Hematopoietic multipotent progenitor cell treated with erythropoietin and hydrocortisone succinate and interleukin-3 and kit ligand, for 17 days (in vitro differentiated cells): ENCODE results near the gene SLC25A41.

Experiments
- DNase-seq: peaks from one replicate; pipeline ENCODE4 v3.0.0-alpha.2; 2015; ENCODE audit warnings: low spot score

SLC25A41 gene

DNA sequence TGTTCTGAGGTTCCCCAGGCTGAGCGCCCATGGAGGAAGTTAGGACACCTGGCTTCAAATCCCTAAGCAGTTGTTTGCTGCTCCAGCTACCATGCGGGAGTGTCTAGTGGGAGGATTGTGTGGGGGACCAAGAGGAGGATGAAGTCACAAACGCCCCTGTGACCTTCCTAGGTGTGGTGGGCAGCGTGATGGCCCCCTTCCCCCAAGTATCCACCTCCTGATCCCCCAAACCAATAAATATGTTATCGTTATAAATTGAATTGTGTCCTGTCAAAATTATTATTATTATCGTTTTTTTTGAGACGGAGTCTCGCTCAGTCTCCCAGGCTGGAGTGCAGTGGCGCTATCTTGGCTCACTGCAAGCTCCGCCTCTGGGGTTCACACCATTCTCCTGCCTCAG, at the start of gene SLC25A41:
TSS of gene SLC25A41 (minus strand) at position 101 of the 400 bp plus-strand sequence. CDS start at position 31, 70 bp downstream.
- DNase-seq, result no peak

DNA sequence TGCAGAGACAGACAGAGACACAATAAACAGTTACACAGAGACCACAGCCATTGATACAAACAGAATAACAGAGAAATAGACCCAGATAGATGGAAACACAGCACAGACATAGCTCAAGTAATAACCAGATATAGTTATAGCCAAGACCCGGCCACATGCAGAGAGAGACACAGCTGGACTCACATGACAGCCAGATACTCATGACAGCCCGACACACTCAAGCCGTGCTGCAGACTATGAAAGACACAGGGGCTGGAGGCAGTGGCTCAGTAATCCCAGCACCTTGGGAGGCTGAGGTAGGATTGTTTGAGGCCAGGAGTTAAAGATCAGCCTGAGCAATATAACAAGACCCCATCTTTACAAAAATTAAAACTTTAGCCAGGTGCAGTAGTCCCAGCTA, 49.7 kb upstream of the SLC25A41 start:
- DNase-seq, result no peak

GRCh38 chr19:6482343-6482686, 48.8 kb upstream of the SLC25A41 start:
- DNase-seq, result no peak

DNA sequence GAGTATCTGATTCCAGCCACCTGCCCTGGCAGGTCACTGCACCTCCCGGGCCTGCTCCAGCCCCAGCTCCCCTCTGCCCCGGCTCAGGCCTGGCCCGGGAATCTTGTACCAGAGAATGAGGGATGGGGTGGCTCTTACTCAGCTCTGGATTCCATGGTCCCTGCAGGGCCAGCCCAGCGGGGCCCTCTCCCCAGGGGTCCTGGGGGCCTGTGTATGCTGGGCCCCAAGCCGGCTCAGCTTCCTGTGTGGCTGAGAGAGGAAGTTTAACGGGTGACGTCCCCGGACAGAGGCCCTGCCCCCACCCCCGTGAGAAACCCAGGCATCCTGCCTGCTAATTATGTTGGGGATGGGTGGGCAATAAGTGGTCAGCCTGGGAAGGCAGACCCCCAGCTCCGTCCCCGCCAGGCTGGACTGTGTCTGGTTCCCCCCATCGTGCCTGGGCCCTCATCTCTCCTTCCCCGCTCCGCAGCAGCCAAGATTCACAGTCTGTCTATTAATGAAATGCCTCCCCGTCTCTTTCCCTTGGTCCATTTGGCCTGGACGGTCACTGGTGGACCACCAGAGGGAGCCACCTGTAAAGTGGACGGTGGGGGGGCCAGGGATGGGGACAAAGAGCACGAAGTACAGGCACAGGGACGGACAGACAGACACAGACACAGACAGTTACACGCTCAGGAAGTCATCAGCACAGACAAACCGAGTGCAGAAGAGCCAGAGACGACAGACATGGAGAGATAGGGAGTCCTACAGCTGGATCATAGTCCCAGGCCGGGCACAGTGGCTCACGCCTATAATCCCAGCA, 48.2 kb upstream of the SLC25A41 start, which contains the start of gene DENND1C:
TSS of gene DENND1C (minus strand) at position 247 of the 802 bp plus-strand sequence. CDS start at position 155, 92 bp downstream.
- no peak for DNase-seq

DNA sequence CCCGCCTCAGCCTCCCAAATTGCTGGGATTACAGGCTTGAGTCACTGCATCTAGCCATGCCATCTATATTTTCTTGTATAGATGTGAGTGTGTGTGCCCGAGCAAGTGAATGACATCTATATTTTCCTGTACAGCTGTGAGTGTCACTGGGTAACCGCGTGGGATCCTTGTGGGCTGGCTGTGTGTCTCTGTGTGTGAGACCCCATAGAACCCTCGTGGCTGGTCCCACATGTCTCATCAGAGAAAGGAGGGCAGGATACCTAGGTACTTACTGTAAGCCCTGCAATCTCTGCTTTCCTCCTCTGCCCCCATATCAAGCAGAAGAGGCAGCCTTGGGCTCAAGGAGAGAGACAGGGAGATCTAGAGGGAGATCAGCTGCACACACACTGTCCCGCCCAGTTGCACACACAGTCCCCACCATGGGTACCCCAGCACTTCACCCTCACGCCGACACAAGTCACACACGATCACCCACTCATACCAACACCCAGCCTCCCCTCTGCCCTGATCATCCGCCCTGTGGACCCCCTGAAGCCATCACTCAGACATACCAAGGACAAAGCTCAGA, 47.4 kb upstream of the SLC25A41 start:
- DNase-seq, result no peak

- DNase-seq, result no peak
Observed at GRCh38 chr19:6479836-6480398, 46.4 kb upstream of the SLC25A41 start.

DNA sequence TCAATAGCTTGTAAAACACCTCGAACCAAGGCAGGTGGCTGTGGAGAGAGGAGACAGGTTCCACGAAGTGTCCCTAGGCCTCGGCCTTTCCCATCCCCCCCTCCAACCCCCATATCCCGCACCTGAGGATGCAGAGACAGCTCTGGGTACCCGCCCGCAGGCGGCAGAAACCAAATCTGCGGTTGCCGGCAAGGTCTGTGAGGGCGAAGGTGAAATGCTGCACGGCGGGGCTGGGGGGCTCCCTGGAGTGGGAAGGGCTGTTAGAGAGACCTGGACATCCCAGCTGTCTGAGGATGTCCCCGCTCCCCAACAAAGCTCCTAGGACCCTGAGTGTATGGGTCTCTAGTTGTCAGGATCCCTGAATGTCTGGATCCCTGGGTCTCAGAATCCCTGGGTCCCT, 45.3 kb upstream of the SLC25A41 start:
- DNase-seq, result no peak

DNA sequence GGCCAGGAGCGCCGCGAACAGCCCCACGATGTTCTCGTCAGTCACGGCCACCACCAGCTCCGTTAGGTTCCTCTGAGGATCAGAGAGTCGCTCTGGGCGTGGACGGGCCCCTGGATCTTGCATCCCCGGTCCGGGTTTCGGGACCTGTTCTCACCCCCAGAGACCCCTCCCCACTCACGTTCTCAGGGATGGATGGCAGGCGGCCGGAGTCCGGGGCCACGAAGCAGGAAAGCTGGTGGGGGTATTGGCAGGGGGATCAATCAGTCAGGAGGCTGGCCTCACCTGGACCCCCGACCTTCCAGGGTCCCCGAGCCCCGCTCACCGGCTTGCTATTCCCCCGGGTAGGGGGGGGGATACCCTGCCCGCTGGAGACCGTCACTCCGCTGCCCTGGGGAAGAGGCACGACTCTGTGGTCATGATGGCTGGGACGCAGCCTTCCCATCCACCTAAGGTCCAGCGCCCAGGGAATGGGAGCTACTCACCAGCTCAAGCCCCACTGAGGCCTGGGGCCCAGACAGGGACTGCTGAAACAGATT, 43.4 kb upstream of the SLC25A41 start:
- DNase-seq, result no peak

GRCh38 chr19:6476155-6476895, 42.8 kb upstream of the SLC25A41 start:
- peak; percentile 33 for DNase-seq

GRCh38 chr19:6475321-6476108, 42.0 kb upstream of the SLC25A41 start:
- no peak for DNase-seq

DNA sequence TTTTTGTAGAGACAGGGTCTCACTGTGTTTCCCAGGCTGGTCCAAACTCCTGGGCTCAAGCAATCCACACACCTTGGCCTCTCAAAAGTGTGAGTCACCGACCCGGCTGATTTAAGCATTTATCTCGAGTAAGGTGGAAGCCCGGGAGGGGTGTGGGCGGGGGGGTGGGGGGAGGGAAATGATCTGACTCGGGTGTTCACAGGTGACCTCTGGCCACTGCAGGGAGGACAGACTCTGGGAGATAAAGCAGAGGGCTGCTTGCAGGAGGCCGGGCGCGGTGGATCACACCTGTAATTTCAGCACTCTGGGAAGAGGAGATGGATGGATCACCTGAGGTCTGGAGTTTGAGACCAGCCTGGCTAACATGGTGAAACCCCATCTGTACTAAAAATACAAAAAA, 40.1 kb upstream of the SLC25A41 start:
- DNase-seq, result no peak

GRCh38 chr19:6472713-6473112, 39.1 kb upstream of the SLC25A41 start:
- DNase-seq, result no peak

- no peak for DNase-seq
Observed at GRCh38 chr19:6471076-6471475, 37.5 kb upstream of the SLC25A41 start.

DNA sequence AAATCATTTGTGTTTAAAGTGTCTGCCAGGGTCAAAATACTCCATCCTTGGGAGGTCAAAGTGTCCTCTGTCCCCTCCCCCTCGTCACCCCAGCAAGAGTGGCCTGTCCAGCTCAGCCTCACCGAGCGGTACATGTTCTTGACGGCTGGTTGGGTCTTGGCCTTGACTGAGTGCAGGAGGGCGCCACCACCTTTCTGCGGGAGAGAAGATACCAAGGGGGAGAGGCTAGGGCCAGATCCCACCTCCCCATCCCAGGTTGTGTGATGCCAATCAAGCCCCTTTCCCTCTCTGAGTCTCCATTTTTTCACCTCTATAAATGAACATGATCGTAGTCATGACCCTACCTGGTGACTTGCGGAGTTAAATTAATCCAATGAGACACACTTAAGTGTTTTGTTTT, 36.6 kb upstream of the SLC25A41 start:
- no peak for DNase-seq

DNA sequence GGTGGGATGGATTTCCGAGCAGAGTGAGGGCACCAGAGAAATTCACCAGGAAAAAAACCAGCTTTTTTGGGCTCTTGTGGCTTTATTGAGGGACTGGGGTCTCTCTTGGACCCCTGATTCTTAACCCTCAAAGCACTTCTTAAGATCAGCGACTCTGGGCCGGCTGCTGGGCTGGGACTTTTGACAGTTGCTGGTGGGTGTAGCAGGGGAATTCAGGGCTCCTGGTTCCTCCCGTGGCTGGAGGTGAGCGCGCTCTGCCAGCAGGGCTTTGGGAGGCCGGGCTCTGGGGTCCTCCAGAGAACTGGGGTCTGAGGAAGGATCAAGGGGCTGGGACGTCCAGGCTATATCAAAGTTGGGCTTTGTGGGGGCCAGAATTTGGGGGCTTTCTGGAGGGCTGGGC, 33.8 kb upstream of the SLC25A41 start:
- no peak for DNase-seq

GRCh38 chr19:6466526-6467248, 33.1 kb upstream of the SLC25A41 start:
- no peak for DNase-seq

GRCh38 chr19:6465663-6466062, 32.1 kb upstream of the SLC25A41 start:
- no peak for DNase-seq

DNA sequence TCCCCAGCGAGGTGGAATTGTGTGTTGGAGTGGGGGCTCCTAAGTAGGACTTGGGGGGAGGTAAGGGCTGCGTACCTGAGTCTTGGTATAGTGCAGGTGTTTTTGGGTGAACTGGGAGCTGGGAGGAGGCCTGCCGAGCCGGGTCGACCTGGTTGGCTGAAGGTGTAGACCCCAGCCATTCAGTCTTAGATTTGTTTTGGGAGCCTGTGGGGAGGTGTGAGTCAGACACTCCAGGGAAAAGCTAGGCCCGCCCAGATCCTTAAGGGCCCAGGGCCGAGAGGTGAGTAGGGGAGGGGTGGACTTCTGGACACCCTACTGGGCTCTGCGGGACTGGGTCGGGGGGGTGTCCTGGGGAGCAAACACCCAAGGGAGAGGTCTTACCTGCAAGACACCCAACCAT, 31.4 kb upstream of the SLC25A41 start:
- no peak for DNase-seq

DNA sequence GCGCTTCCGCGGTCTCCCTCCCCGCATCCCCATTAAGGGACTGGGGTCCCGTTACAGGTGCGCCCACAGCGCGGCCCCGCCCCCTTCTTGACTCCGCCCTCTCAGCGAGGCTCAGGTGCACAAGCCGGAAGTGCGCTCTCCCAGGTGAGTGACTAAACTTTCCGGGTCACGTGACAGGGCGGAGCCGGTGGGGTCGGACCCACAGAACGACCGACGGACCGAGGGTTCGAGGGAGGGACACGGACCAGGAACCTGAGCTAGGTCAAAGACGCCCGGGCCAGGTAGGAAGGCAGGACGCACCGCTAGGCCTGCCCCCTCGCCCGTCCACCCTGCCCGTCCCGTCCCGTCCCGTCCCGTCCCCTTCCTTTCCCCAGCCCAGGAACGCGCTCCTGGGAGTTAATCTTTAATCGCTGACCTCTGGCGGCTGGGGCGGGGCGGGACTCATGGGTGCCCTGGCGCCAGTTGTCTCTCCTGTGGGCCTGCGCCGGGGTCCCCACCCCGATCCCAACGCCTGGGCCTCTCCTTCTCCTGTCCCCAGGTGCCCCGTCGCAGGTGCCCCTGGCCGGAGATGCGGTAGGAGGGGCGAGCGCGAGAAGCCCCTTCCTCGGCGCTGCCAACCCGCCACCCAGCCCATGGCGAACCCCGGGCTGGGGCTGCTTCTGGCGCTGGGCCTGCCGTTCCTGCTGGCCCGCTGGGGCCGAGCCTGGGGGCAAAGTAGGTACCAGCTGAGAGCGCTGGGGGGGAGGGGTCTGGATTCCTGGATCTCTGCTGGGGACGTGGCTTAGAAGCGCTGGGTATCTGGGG, 30.7 kb upstream of the SLC25A41 start, which contains the start of gene CRB3:
TSS of gene CRB3 (plus strand) at position 202 of the 804 bp plus-strand sequence. CDS start at position 633, 431 bp downstream.
- no peak for DNase-seq
